ENCODE measurements around the gene PGAP6.

- TF ChIP-seq, protein P1, sequence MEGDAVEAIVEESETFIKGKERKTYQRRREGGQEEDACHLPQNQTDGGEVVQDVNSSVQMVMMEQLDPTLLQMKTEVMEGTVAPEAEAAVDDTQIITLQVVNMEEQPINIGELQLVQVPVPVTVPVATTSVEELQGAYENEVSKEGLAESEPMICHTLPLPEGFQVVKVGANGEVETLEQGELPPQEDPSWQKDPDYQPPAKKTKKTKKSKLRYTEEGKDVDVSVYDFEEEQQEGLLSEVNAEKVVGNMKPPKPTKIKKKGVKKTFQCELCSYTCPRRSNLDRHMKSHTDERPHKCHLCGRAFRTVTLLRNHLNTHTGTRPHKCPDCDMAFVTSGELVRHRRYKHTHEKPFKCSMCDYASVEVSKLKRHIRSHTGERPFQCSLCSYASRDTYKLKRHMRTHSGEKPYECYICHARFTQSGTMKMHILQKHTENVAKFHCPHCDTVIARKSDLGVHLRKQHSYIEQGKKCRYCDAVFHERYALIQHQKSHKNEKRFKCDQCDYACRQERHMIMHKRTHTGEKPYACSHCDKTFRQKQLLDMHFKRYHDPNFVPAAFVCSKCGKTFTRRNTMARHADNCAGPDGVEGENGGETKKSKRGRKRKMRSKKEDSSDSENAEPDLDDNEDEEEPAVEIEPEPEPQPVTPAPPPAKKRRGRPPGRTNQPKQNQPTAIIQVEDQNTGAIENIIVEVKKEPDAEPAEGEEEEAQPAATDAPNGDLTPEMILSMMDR (IDR thresholded peaks at IDR 0.05; ENCODE audit: insufficient read depth, low read depth, low read length), result no peak
- no peak for TF ChIP-seq EZH2 (IDR thresholded peaks at IDR 0.05; ENCODE audit: insufficient read depth, low read length)
Measured at GRCh38 chr16:386641-387156, 4.9 kb upstream of the PGAP6 start.

All from astrocyte (in vitro differentiated cells and primary cell).